Epithelial cell of esophagus (primary cell): ENCODE data around the gene ITFG2.

Experiments
- DNase-seq: peaks from one replicate; pipeline ENCODE4 v3.0.0; 2010; ENCODE audit warnings: low read depth
- H3K4me3 ChIP-seq: 2 replicates; pipeline ENCODE4 v1.5.1; 2011; ENCODE audit warnings: mild to moderate bottlenecking, low read length, control low read depth
- TF ChIP-seq, protein P1 (sequence below): IDR thresholded peaks from 2 replicates; pipeline ENCODE4 v1.5.1; 2011; ENCODE audit warnings: low read depth, mild to moderate bottlenecking, low read length, control low read depth, inconsistent platforms; ENCODE audit not compliant: insufficient read depth; ENCODE audit errors: missing control alignments

ITFG2 gene

DNA sequence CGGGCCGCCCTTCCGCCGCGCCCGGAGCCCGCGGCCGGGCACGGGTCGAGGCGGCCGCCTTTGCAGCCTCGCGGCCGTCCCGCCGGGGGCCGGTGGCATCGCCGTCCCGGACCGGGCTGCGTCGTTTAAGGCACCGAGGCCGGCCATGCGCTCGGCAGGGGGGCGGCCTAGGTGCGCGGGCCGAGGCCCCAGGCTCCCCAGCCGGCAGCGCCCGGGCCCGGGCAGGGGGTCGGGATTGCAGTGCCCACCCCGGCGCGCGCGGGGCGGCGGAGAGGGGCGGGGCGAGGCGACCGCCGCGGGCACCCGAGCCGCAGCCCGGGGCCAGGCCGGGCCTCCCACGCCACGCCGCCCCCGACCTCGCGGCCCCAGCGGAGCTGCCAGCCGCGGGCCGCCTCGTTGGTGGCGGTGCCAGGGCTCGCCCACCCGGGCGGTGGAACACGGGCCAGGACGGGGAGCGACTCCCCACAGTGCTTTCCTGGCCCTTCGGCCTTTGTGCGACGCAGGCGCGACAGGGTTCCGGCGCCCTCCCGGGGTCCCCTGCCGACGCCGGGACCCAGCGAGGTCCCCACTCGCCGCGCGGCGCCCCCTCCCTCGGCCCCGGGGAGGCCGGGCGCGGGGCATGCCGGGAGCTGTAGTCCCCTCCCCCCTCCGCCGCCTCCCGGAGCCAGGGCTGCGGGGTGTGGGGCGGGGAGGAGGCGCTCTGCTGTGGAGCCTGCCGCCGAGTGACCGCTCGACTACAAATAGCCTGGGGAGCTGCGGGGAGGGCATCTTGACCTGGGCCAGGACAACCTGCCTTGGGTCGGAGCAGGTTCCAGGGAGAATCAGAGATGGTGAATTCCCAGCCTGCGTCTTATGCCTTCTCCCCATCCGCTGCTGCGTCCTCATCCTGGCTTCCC lies 16.9 kb upstream of the ITFG2 start:
- peak; percentile 61 for DNase-seq
- TF ChIP-seq, protein P1, sequence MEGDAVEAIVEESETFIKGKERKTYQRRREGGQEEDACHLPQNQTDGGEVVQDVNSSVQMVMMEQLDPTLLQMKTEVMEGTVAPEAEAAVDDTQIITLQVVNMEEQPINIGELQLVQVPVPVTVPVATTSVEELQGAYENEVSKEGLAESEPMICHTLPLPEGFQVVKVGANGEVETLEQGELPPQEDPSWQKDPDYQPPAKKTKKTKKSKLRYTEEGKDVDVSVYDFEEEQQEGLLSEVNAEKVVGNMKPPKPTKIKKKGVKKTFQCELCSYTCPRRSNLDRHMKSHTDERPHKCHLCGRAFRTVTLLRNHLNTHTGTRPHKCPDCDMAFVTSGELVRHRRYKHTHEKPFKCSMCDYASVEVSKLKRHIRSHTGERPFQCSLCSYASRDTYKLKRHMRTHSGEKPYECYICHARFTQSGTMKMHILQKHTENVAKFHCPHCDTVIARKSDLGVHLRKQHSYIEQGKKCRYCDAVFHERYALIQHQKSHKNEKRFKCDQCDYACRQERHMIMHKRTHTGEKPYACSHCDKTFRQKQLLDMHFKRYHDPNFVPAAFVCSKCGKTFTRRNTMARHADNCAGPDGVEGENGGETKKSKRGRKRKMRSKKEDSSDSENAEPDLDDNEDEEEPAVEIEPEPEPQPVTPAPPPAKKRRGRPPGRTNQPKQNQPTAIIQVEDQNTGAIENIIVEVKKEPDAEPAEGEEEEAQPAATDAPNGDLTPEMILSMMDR = no peak
- H3K4me3 ChIP-seq = peak overlapping the region; percentile 90

DNA sequence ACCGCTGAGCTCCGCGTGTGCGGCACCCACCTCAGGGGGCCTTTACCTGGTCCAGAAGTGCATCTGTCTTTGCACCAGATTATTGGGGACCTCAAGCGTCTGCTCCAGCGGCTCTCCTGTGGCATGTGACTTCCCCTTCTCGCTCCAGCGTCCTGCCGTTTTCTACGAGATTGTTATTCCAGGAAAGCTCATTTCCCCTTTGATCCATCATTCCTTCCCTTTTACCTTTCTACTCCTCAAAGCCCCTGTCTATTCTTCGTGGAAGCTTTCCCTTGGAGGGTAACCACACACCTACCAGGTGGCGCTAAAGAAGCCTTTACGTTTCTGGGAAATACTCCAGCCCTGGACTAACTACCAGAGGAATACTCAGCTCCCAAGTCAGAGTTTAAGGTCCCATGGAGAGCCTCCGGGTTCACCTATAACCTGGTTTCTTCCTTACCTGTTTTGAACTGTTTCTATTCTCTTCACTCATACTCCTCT lies 16.2 kb upstream of the ITFG2 start:
- H3K4me3 ChIP-seq = peak overlapping the region; percentile 90
- DNase-seq = peak; percentile 36

DNA sequence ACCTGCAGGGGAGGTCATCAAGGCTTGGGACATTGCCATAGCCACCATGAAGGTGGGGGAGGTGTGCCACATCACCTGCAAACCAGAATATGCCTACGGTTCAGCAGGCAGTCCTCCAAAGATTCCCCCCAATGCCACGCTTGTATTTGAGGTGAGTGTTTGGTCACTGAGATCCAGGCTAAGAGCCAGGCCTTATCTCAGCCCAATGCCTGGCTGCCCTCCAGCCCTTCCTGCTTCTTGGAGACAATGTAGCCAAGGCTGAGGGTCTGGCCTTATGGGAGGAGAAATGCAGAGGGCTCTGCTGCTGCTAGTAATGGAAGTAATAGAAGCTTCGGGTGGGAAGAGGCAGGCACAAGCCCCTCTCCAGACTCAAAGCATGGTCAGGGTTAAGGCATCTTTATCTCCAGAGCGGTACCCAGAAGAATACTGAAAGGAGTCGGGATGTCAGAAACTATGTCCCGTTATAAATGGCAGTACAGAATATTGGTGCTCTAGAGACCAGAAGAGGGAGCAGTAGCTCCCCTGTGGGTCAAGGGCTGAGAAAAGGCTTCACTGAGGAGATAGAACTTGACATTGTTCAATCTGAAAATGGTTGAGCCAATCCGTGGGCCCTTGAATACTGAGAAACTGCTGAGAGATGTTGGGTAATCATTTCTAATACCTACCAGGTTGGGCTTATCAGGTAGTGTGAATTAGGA lies 14.6 kb upstream of the ITFG2 start:
- TF ChIP-seq, protein P1 = peak; percentile 21
- H3K4me3 ChIP-seq = no peak overlapping the region
- DNase-seq = peak; percentile 9

More for the DNA sequence above, 16.2 kb upstream of the ITFG2 start:
- TF ChIP-seq, protein P1 = peak; percentile 44

DNA sequence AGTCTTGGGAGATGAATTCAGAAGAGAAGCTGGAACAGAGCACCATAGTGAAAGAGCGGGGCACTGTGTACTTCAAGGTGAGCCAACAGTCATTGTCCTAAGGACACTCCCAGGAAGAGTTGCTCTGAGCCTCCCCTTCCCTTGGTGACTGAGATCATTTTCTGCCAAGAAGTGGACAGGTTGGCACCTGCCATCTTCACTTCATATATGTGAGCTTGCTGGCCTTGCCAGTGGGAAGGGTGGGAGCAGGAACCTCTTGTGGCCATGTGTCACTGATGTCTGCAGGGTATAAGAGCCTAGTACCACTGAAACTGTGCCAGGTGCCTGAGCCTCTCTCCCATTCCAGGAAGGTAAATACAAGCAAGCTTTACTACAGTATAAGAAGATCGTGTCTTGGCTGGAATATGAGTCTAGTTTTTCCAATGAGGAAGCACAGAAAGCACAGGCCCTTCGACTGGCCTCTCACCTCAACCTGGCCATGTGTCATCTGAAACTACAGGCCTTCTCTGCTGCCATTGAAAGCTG lies 12.4 kb upstream of the ITFG2 start:
- H3K4me3 ChIP-seq = no peak overlapping the region
- TF ChIP-seq, protein P1 = no peak
- peak; percentile 72 for DNase-seq

DNA sequence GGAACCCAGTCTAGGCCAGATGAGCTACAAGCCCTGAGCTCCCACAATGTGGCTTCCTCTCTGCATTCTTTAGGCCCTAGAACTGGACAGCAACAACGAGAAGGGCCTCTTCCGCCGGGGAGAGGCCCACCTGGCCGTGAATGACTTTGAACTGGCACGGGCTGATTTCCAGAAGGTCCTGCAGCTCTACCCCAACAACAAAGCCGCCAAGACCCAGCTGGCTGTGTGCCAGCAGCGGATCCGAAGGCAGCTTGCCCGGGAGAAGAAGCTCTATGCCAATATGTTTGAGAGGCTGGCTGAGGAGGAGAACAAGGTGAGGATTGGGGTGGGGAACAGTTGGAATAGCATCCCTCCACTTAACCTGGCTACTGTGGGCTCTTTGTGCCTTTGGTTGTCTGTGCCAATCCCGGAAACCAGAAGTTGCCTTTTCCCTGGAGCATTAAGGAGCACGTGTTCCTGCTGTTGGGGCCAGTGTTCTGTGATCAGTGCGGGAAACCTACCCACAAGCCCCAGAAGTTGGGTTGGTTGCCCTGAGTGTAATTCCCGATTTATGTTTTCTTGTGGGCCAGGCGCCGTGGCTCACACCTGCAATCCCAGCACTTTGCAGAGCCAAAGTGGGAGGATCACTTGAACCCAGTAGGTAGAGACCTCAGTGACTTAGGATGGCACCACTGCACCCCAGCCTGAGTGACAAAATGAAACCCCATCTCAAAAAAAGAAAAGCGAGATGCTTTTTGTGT lies 11.3 kb upstream of the ITFG2 start:
- TF ChIP-seq, protein P1 = no peak
- no peak overlapping the region for H3K4me3 ChIP-seq
- no peak for DNase-seq

DNA sequence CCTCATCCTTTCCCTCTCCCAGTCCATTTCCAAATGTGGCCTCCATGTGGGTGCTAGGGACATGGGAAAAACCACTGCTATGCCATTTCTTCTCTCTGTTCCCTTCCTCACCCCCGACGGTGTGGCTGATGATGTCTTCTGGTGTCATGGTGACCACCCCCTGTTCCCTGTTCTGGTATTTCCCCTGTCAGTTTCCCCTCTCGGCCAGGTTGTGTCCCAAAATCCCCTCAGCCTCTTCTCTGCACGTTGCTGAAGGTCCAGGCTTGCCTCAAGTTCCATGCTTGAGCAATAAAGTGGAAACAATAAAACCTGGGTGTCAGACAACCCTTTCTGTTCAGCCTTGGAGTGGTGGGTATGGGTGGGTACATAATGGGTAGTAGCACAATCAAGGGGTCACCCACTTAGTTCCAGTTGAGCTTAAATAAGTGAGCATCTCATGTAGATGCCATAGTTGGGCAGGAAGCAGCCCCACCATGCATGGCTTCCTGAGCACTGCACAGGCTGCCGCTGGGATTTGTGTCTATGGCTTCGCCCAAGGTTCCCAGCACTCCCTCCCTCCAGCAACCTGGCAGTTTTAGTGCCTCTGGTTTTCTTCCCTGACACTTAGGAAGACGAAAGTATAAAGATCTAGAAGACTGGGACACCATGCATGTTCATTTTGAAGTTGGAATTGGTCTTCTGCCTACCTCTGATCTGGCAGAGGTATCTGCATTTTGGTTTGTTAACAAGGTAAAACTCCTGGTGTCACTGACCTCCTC lies 8.7 kb upstream of the ITFG2 start:
- no peak overlapping the region for H3K4me3 ChIP-seq
- DNase-seq = no peak
- TF ChIP-seq, protein P1 = no peak
